Stimulated activated CD4-positive, alpha-beta T cell treated with anti-CD3 and anti-CD28 coated beads, TNF-alpha, amount 100 ng/mL, for 48 hours (primary cell): ENCODE measurements around the gene SEMA3E.
"Not testable (repeated sequence)": the region's sequence is repeated elsewhere in the genome, so short reads cannot be mapped to it uniquely, and the experiment has no call there.

Experiments
- DNase-seq, 3 donors: peaks; one replicate each; pipeline ENCODE4 v3.0.0-alpha.2; 2020; ENCODE audit warnings: low read depth in 3 of 3

The SEMA3E gene

DNA sequence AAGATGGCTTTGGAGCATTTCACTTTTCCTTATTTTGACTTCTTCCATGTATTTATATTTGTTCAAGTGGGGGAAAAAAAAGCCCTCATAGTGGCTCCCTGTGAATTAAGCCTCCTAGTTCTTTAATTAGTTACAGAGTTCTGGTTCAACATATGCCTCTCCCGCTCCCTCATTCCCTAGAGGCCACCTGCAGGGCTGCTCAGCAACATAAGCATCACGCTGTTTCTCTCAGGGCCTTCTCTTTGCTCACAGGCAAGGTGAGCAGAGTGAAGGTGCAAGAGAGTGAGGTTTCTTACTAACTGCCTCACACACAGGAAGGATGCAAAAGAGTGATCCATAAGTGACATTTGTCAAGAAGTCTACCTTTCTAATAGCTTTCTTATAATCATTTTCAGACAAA, 196.7 kb downstream of the SEMA3E start:
- DNase-seq: no peak

- no peak for DNase-seq
Measured at GRCh38 chr7:83451501-83452045, 197.4 kb downstream of the SEMA3E start.

GRCh38 chr7:83449781-83450180, 199.2 kb downstream of the SEMA3E start:
- no peak for DNase-seq

DNA sequence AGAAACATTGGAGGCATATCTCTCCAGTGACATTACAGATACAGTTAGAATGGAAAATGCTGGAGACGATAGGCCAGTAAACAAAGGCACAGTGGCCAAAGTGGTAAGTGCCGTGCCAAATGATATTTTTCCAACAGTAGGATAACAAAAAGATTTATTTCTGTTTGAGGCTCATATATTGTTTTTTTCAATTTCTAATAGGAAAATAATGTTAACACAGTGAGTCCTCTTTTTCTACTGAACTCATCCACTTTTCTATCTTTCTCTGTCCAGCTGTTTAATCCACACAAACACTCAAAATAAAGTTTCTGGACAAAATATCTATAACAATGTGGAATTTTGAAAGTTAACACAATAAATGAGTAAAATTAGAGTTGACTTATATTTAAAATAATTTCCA, 201.3 kb downstream of the SEMA3E start:
- DNase-seq: no peak

DNA sequence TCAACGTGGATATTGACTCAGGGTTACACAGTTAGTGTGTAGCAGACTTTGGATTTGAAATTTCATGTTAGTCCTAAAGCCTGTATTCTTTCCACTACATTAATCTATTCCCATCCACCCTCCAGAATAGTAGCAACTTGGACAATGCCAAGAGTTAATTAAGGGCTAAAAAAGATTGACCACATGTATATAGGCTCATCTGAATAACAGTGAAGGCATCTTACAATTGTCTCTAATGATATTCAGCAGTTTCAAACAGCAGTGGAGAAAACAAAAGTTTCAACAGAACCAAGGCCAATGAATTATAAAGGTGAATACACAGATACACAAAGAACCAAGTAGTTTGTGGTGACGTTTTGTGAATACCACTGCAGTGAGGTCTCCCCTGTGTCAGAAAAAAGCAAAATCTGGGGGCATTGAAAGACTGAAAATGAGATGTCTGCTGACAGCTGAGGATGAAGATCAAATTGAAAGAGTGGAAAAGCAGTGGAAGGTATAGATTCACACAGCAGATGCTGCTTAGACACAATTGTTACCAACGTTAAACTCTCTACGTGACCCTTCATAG, 202.8 kb downstream of the SEMA3E start:
- DNase-seq: no peak

DNA sequence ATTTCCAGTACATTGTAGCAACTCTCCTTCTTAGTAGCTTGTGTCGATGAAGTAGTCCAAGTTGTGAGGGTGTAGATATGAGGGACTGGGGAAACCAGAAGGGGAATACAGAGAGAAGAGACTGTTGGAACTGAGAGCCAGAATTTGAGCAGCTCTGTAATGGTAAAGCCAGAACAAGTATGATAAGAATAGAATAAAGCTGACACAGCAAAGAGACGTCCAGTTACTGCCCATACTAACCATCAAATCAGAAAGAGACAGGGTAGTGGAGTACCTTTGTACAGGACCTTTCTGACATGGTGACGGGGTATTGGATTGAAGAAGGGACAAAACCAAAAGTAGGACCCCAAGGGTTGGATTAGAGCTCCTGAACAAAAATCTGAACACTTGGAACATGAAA, 206.0 kb downstream of the SEMA3E start:
- no peak for DNase-seq

DNA sequence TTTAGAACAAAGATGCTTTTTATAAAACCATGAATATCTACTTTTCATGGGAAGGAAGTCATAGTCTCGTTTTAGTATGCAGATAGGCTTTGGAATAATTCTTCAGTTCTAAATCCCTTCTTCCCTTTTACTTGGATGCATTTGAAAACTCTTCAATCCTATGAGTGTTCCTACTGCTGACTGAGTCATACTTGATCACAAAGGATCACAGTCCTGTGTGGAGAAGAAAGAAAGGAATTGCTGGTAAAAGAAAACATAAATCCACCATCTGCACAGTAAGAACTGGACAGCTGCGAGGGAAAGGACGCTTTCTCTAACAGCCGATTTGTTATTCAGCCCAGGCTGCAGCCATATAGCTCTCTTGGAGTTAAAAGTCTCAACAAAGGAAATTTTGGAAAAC, 209.9 kb downstream of the SEMA3E start:
- no peak for DNase-seq

- DNase-seq: not testable (repeated sequence)
Measured at GRCh38 chr7:83430289-83430688, 218.7 kb downstream of the SEMA3E start.

DNA sequence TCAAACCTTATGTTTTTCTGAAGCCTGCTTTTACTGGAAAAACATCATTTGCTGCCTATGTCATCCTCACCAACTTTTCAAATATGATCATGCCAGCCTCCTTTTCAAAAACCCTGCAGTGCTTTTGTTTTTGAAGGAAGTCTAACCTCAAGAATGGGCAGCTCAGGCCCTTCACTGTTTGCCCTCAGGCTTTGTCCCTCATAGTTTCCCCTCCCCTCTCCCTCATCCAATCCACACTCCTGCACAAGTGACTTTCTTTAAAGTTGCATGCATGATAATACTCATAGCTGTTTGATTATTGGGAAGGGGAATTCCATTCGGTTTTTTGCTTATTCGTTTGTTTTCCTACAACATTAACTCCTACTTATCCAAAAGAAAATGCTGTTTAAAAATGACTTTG, 219.4 kb downstream of the SEMA3E start:
- DNase-seq: no peak

DNA sequence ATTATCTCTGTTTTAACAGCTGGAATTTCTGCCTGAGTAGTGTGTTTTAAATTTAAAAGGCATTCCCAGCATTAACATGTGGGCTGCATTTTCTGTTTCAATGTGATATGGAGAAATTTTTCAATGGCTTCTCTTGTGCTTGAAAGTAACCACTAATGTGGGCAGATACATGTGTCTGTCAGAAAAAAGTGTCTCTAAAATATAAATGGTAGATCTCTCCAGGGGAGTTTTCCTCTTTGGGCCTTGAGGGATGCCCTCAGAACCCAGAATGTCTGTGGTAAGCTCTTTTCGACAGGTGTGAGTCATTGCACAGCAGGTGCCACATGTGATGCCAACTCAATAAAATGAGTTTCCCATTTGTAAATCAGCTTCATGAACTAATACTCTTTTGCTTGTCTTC, 221.1 kb downstream of the SEMA3E start:
- no peak for DNase-seq

DNA sequence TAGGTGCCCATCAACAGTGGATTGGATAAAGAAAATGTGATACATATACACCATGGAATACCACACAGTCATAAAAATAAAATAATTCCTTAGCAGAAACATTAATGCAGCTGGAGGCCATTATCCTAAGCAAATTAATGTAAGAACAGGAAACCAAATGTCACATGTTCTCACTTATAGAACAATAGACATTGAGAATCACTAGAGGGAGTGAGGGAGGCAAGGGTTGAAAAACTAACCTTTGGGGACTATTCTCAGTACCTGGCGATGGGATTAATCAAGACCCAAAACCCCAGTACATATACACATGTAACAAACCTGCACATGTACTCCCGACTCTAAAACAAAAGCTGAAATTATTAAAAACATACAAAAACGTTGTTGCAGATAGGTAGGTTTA, 222.6 kb downstream of the SEMA3E start:
- DNase-seq: no peak

- no peak for DNase-seq
Measured at GRCh38 chr7:83419013-83419412, 229.9 kb downstream of the SEMA3E start.

DNA sequence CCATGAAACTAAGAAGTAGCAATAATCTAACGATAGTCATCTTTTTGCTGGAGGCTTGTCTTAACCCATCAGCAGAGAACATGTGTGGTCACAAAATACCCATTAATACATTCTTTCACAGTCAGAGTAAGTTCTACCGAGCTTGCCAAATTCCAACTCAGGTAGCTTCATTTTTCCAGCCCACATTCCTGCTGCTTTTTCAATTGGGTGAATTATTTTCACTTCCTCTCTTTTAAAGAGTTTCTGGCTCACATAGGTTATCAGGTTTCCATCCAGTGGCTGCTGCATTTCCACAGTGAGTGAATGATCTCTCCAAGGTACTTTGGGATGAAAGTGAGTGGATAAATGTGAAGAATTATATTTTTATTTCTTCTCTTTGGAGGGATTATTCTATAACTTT, 233.1 kb downstream of the SEMA3E start:
- no peak for DNase-seq

DNA sequence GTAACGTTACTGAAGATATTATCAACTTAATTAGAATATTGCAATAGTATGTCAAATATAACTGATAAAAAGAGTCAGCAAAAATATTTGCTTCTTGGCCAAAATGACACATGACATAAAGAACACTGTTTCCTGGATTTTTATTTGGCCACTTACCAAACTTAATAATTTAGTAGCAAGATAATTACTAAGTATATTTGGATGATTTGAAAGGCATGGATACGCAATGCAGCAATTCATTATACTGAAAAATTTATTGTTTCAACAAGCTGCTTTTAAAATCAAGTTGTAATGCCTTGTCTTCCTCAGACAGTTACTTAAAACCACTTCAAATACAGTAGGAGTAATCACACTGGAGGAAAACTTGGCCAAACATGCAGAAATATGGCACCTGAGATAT, 234.0 kb downstream of the SEMA3E start:
- no peak for DNase-seq

- no peak for DNase-seq
Measured at GRCh38 chr7:83413831-83414230, 235.1 kb downstream of the SEMA3E start.

- DNase-seq: no peak
Measured at GRCh38 chr7:83413424-83413823, 235.5 kb downstream of the SEMA3E start.

GRCh38 chr7:83410989-83411591, 237.8 kb downstream of the SEMA3E start:
- no peak for DNase-seq

DNA sequence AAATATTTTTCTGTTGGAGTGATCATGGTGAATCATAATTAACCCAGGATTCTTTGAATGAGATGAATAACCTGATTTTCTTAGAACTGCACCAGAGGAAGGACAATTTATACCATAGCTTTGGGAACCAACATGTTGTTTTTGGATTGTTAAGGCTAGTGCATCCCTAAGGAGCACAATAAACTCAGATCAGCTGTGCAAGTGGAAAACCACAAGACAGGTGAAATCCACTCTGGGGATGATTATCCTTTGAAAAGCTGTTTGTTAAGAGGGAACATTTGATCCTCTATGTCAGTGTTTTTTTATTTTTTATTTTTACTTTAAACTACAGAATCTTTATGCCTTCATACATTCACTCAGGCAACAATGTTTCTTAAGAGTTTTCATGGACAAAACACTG, 254.2 kb downstream of the SEMA3E start:
- no peak for DNase-seq

- no peak for DNase-seq
Measured at GRCh38 chr7:83388436-83388835, 260.5 kb downstream of the SEMA3E start.

DNA sequence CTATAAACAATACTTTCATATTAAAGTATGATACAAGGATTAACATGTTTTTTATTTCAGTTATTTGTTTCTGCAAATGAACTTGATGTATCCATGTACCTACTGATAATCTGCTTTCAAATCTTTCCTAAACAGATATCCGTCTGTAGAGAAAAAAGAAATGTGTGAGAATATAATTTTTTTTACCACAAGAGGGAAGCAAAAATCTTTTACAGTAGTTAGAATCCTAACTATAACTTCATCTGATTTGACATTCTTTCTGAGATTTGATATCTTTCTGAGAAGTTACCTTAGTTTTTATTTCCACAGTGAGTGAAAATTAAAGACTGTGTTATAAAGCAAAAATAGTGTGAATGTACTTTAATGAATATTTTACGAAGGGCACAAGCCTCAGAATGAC, 282.3 kb downstream of the SEMA3E start:
- DNase-seq: no peak

DNA sequence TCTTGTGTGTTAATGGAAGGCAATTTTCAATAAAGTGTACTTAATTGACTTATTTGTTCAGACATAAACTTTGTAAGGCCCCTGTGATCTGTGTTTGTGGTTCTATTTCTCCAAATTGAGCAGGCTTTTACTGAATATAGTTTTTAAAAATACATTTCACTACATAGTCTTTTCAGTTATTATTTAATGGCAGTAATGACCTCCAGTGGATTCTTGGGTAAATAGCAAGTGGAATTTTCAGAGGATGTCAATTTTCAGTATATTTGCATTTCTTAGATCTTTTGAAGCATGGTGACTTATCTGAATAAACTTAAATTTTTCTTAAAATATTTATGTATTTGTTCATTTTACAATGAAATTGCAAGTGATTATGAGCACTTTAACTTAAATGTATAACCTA, 283.2 kb downstream of the SEMA3E start:
- no peak for DNase-seq

DNA sequence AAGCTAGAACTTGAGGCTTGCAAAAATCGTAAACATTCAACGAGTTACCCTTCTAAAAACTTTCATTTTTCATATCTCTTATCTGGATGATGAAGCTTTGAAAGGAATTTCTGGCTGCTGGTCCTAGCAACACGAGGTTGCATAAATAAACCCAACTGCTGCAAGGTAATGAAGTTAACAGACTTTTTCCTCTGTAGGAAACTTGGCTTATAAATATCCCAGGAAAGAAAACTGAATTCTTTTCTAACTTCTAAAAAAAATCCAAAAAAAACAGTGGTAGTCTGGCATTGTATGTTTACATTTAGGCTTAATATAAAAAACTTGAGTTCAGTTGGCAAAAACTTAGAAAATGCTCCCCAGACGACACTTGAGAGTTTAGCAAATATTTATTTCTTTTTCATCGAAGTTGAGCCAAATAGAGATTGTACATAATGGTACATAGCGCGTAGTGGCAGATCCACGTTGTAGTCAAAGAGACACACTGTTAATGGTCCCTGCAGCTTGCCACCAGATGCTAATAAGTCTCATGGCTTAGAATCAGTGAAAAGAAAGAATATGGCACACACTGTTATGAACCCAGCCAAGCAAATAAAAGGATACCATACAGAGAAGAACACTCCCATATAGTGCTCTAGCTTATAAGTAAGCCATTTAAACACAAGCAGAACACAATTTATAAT, 285.9 kb downstream of the SEMA3E start:
- no peak for DNase-seq

GRCh38 chr7:83359108-83359507, 289.8 kb downstream of the SEMA3E start:
- DNase-seq: no peak
